Right cardiac atrium (tissue), 5 donors: ENCODE measurements around the gene STUM. TPM values are rescaled to one million over a fixed set of nuclear protein-coding genes. Genes with fewer than 3 reads are reported as not detected.

Experiments
- ATAC-seq, 2 donors: fragments of 200-7000 bp; cut with Tn5 transposase; one replicate each; pipeline versions ENCODE4 v1.8.0 to v1.9.1; 2020; ENCODE audit warnings: moderate library complexity in 2 of 2, mild to moderate bottlenecking in 1 of 2
- DNase-seq, 3 donors: peaks; one replicate each; pipeline ENCODE4 v3.0.0-alpha.2; 2020
- H3K27ac ChIP-seq: one replicate; pipeline ENCODE4 v1.5.1; 2013; ENCODE audit warnings: mild to moderate bottlenecking, low read length, control low read depth, moderate library complexity
- H3K27me3 ChIP-seq: one replicate; pipeline ENCODE4 v1.6.1; 2013; ENCODE audit not compliant: control insufficient read depth, insufficient read depth
- H3K4me1 ChIP-seq: one replicate; pipeline ENCODE4 v1.6.1; 2013; ENCODE audit warnings: low read length; ENCODE audit not compliant: control insufficient read depth, insufficient read depth
- H3K4me3 ChIP-seq: one replicate; pipeline ENCODE4 v1.5.1; 2013; ENCODE audit warnings: low read length, control low read depth
- H3K9me3 ChIP-seq: one replicate; pipeline ENCODE4 v1.6.1; 2013; ENCODE audit warnings: low read length; ENCODE audit not compliant: control insufficient read depth
- WGBS: extraction: QIAGEN DNeasy Blood & Tissue Kit; methylation state at CpG from one replicate; pipeline ENCODE4 v1.1.7; 2013; 5-methylcytosine and 5-hydroxymethylcytosine counted together
- intact Hi-C, 4 donors: fragments of 100-400 bp; cut with DNase I; formaldehyde crosslinking; loops; one replicate each; pipeline versions ENCODE4 v1.11.0 to v1.14.0; 2022 to 2023
- polyA plus RNA-seq: library from polyadenylated mRNA; stranded (reverse); fragments of 200-250 nt; gene quantifications from one replicate; pipeline ENCODE4 v1.2.3, GENCODE V29; 2013
- total RNA-seq, 4 donors: library from RNA; stranded (reverse); fragmentation: NEBNext Ultra II Directional; extraction: Animal tissue kit (Norgen Biotek cat#: 25700); gene quantifications; one replicate each; pipeline ENCODE4 v1.2.1, GENCODE V29; 2021
- donor health status: healthy with polysubstance abuse.
- donor health status: DM: no; HTN: yes; CAD: no.
- donor health status: DM: no; HTN: no; CAD: no.
- donor health status: DM: no; HTN: yes; CAD: no; lungs with severe emphysema.
- donor health status: DM: yes; HTN: yes; CAD: no.

Gene STUM
- total and polyA plus RNA-seq, 5 donors, result 0.47 to 1.2 (median 0.71) TPM

DNA sequence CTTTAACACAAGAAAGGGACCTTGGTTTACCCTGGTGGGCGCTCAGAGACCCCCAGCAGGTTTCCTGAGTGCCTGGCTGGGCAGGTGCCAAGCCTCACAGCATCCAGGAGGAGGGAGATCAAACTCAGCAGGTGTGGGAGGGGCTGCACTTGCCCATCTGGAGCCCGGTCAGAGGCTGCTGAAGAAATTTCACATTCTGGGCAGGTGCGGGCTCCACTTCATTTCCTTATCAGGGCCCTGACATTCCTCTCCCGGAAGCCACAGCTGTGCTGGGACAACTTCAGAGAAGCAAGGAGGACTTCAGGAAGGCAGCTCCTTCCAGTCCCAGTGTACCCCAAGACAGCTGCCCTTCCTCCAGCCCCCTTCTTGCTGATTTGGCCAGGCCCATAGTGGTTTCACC is 107.6 kb downstream of the STUM start:
- H3K4me3 ChIP-seq, result no peak overlapping the region
- ATAC-seq (no peak), DNase-seq (peak in 2 of 3 donors; percentile 5 to 48)
- WGBS, result 56% methylated on average over 4 of the region's 4 CpGs
- no peaks in the 10 kb centered on the region for H3K27me3 ChIP-seq
- H3K9me3 ChIP-seq, result no peaks in the 10 kb centered on the region
- intact Hi-C loops, result no loop called here
- peaks cover 49% of the 10 kb centered on the region for H3K4me1 ChIP-seq
- H3K27ac ChIP-seq, result peak overlapping the region; percentile 10

DNA sequence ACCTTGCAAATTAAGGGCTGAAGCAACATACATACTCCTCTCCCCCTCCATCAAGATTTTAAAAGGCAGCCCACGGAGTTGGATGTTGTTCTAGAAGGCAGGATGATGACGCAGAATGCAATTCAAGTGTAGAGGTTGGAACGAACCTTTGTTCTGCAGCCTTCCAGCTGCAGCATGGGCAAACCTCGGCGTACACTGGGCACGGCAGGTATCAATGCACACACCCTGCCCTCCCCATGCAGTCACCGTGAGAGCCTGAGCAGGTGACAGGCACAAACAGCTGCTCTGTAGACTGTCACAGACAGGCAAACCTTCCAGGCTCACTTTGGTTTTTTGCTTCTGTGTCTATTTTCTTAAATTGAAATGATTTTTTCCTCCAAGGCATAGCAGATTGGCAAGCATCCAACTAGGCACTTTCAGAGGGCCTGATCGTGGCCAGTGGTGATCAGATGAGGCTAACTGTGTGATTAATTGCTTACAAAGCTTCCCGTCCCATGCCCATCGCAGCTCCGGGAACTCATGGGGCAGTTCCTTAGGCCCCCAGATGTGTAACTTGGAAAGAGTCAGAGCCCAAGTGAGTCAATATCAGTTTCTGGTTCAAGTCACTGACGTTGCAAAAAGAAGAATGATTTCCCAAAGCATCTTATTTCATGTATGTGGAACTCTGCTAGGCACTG is 108.2 kb downstream of the STUM start:
- Histone ChIP-seq H3K27me3 (no peaks in the 10 kb centered on the region), H3K9me3 (no peaks in the 10 kb centered on the region), H3K27ac (peak overlapping the region; percentile 25), H3K4me1 (peaks cover 54% of the 10 kb centered on the region), H3K4me3 (no peak overlapping the region)
- DNase-seq (peak in 2 of 3 donors; percentile 16 to 33), ATAC-seq (no peak)
- intact Hi-C loops, result no loop called here
- 51% methylated on average over 12 of the region's 12 CpGs for WGBS

DNA sequence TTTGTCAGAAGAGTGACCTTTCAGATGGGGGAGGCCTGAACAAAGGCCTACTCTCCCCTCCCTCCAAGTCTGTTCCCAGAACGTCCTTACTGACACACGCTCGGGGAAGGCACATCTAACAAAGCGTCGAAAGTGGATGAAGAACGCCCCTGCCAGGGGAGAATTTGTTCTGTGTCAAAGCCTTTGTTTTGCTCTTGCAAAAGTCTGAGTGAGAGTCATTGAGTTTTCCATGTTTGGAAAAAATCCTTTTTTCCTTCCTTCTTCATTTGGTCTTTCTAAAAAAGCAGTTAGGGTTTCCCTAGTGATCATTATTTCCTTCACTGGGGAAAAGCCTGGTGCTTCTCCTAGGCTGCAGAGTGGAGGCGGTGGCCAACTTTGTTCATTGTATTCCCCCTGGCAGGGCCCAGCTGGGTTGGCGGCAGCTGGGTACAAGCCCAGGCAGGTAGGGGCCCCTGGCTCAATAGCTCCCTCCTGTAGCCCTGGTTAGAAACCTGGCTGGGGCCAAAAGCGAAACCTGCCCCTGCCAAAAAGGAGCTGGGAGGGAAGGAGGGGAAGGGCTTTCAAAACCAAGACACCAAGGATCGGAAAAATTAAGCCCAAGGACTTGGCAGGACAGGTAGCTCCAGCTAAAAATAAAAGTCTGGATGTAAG is 109.5 kb downstream of the STUM start:
- ATAC-seq (no peak), DNase-seq (peak; percentile 10 to 41 (median 33))
- intact Hi-C loops, result no loop called here
- Histone ChIP-seq H3K9me3 (no peaks in the 10 kb centered on the region), H3K27me3 (no peaks in the 10 kb centered on the region), H3K4me1 (peaks cover 61% of the 10 kb centered on the region), H3K27ac (peak overlapping the region; percentile 34), H3K4me3 (no peak overlapping the region)
- 71% methylated on average over 10 of the region's 10 CpGs for WGBS

DNA sequence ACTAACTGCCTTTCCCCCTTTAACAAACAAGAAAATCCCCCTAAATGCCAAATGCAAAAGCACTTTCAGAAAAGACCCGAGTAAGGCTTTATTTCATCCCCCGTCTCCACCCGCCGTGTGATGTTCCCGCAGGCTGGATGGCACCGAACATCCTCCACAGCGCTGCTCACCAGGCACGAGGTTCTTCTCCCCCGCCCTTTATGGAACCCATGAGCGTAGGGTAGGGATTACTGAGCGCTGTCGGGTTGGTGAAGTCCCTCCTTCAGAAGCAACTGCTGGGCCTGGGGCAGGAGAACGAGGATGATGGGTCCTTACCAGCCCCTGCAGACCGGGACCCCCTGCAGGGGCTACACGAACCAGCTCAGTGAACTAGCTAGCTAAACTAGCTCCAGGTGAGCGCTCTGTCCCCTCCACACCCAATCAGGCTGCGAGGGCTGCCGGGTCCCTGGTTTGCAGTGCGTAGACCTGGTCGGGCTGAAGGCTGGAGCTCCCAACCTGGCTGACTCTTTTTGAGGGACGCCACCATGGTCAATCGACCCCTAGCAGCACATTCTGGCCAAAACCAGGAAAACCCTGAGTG is 110.1 kb downstream of the STUM start:
- Histone ChIP-seq H3K9me3 (no peaks in the 10 kb centered on the region), H3K4me1 (peaks cover 65% of the 10 kb centered on the region), H3K27ac (no peak overlapping the region), H3K4me3 (no peak overlapping the region), H3K27me3 (no peaks in the 10 kb centered on the region)
- WGBS, result 91% methylated on average over 22 of the region's 22 CpGs
- peak; percentile 8 to 37 (median 28) for DNase-seq
- no peak for ATAC-seq
- intact Hi-C loops, result no loop called here

Other genes with a start within 250 kb of the STUM start
- 1 to 10 TPM; 5.0 to 9.9 (median 7.4) TPM for gene LIN9, start 239.6 kb upstream of the STUM start, total RNA-seq
- gene LIN9, start 239.6 kb upstream of the STUM start, polyA plus RNA-seq, result 6.7 TPM
- gene PARP1, start 140.7 kb upstream of the STUM start, total RNA-seq, result 10 to 100 TPM; 50.2 to 61.6 (median 56.4) TPM
- 34.2 TPM for gene PARP1, start 140.7 kb upstream of the STUM start, polyA plus RNA-seq
- 10 to 100 TPM in 2 of 4 donors, 1 to 10 TPM in 2; 9.6 to 15.4 (median 11.1) TPM for gene ITPKB, start 190.5 kb downstream of the STUM start, total RNA-seq
- 9.6 TPM for gene ITPKB, start 190.5 kb downstream of the STUM start, polyA plus RNA-seq